NCI-H2171 treated with DMSO at 0.1 percent for 48 hours (cell line): ENCODE data around the gene ZNF600.
"Not testable (repeated sequence)": the region's sequence is repeated elsewhere in the genome, so short reads cannot be mapped to it uniquely, and the experiment has no call there.

Source experiments
- DNase-seq: peaks from one replicate; lab custom pipeline; 2025; lab: John Stamatoyannopoulos, UW

ZNF600 gene

GRCh38 chr19:52786464-52787354 is at the start of gene ZNF600:
Gene ZNF600, minus strand, starts transcription at chr19:52786791. Its CDS starts 7,903 bp downstream, at chr19:52778888.
- DNase-seq = peak; percentile 6

- not testable (repeated sequence) for DNase-seq
Measured at GRCh38 chr19:52834289-52834688, 47.7 kb upstream of the ZNF600 start.

- DNase-seq = not testable (repeated sequence)
Measured at GRCh38 chr19:52833541-52833940, 47.0 kb upstream of the ZNF600 start.

GRCh38 chr19:52829866-52830265 is 43.3 kb upstream of the ZNF600 start:
- DNase-seq = not testable (repeated sequence)

- DNase-seq = no peak
Measured at GRCh38 chr19:52825765-52826164, 39.2 kb upstream of the ZNF600 start.

GRCh38 chr19:52823676-52824075 is 37.1 kb upstream of the ZNF600 start:
- no peak for DNase-seq

GRCh38 chr19:52821204-52821960 is 34.8 kb upstream of the ZNF600 start, which contains the start of gene ZNF28:
Gene ZNF28, minus strand, starts transcription at chr19:52821633. Its CDS starts 3,675 bp downstream, at chr19:52817958.
- DNase-seq = peak; percentile 52

- DNase-seq = peak; percentile 5
Measured at GRCh38 chr19:52820472-52821203, 34.0 kb upstream of the ZNF600 start.

- DNase-seq = no peak
Measured at GRCh38 chr19:52809801-52810200, 23.2 kb upstream of the ZNF600 start.

GRCh38 chr19:52799950-52800640 is 13.5 kb upstream of the ZNF600 start:
- not testable (repeated sequence) for DNase-seq

- no peak for DNase-seq
Measured at GRCh38 chr19:52789440-52789839, 2.8 kb upstream of the ZNF600 start.

- DNase-seq = peak; percentile 3
Measured at GRCh38 chr19:52786078-52786463, 520 bp downstream of the ZNF600 start.

- peak; percentile 24 for DNase-seq
Measured at GRCh38 chr19:52785506-52785905, 1.1 kb downstream of the ZNF600 start.

- not testable (repeated sequence) for DNase-seq
Measured at GRCh38 chr19:52782864-52783263, 3.7 kb downstream of the ZNF600 start.

- no peak for DNase-seq
Measured at GRCh38 chr19:52778811-52779210, 7.8 kb downstream of the ZNF600 start.

GRCh38 chr19:52756447-52756846 is 30.1 kb downstream of the ZNF600 start:
- DNase-seq = not testable (repeated sequence)

- no peak for DNase-seq
Measured at GRCh38 chr19:52749780-52750179, 36.8 kb downstream of the ZNF600 start.

- peak; percentile 8 for DNase-seq
Measured at GRCh38 chr19:52748336-52748950, 38.1 kb downstream of the ZNF600 start.

GRCh38 chr19:52745919-52746318 is 40.7 kb downstream of the ZNF600 start:
- not testable (repeated sequence) for DNase-seq

- no peak for DNase-seq
Measured at GRCh38 chr19:52743091-52743490, 43.5 kb downstream of the ZNF600 start.

- no peak for DNase-seq
Measured at GRCh38 chr19:52742516-52742915, 44.1 kb downstream of the ZNF600 start.
